ENCODE results near the gene DAB1. TPM values are rescaled to one million over a fixed set of nuclear protein-coding genes. Genes with fewer than 3 reads are reported as not detected.

DAB1 gene
- total and polyA plus RNA-seq, 2 of the 8 experiments (the other 6 are each of a cell fraction or from before 2014, with no cell fraction given), result 4.4 to 11.8 TPM

DNA sequence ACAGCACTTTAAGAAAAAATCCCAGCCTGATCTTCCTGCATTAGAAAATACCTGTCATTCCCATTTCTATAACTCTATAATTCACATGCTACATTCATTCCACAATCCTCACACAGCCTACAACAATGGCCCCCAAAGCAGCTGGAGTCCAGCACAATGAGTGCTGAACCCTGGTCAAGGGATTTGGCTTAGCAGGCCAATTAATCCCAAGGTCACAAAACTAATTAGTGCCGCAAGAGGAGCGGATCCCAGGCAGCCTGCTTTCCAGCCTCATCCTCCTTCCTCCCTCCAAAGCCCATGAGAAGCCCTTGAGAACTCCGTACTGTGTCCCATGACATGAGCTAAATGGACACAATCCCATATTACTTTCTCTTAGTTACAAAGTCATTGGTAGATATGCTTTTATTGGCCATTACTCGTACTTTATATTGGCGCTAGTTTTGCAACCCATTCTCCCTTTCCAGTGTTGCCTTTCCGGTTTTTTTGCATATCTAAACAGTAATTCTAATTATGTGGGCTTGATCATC, 94.8 kb downstream of the DAB1 start (continued):
- TF ChIP-seq, protein P1, sequence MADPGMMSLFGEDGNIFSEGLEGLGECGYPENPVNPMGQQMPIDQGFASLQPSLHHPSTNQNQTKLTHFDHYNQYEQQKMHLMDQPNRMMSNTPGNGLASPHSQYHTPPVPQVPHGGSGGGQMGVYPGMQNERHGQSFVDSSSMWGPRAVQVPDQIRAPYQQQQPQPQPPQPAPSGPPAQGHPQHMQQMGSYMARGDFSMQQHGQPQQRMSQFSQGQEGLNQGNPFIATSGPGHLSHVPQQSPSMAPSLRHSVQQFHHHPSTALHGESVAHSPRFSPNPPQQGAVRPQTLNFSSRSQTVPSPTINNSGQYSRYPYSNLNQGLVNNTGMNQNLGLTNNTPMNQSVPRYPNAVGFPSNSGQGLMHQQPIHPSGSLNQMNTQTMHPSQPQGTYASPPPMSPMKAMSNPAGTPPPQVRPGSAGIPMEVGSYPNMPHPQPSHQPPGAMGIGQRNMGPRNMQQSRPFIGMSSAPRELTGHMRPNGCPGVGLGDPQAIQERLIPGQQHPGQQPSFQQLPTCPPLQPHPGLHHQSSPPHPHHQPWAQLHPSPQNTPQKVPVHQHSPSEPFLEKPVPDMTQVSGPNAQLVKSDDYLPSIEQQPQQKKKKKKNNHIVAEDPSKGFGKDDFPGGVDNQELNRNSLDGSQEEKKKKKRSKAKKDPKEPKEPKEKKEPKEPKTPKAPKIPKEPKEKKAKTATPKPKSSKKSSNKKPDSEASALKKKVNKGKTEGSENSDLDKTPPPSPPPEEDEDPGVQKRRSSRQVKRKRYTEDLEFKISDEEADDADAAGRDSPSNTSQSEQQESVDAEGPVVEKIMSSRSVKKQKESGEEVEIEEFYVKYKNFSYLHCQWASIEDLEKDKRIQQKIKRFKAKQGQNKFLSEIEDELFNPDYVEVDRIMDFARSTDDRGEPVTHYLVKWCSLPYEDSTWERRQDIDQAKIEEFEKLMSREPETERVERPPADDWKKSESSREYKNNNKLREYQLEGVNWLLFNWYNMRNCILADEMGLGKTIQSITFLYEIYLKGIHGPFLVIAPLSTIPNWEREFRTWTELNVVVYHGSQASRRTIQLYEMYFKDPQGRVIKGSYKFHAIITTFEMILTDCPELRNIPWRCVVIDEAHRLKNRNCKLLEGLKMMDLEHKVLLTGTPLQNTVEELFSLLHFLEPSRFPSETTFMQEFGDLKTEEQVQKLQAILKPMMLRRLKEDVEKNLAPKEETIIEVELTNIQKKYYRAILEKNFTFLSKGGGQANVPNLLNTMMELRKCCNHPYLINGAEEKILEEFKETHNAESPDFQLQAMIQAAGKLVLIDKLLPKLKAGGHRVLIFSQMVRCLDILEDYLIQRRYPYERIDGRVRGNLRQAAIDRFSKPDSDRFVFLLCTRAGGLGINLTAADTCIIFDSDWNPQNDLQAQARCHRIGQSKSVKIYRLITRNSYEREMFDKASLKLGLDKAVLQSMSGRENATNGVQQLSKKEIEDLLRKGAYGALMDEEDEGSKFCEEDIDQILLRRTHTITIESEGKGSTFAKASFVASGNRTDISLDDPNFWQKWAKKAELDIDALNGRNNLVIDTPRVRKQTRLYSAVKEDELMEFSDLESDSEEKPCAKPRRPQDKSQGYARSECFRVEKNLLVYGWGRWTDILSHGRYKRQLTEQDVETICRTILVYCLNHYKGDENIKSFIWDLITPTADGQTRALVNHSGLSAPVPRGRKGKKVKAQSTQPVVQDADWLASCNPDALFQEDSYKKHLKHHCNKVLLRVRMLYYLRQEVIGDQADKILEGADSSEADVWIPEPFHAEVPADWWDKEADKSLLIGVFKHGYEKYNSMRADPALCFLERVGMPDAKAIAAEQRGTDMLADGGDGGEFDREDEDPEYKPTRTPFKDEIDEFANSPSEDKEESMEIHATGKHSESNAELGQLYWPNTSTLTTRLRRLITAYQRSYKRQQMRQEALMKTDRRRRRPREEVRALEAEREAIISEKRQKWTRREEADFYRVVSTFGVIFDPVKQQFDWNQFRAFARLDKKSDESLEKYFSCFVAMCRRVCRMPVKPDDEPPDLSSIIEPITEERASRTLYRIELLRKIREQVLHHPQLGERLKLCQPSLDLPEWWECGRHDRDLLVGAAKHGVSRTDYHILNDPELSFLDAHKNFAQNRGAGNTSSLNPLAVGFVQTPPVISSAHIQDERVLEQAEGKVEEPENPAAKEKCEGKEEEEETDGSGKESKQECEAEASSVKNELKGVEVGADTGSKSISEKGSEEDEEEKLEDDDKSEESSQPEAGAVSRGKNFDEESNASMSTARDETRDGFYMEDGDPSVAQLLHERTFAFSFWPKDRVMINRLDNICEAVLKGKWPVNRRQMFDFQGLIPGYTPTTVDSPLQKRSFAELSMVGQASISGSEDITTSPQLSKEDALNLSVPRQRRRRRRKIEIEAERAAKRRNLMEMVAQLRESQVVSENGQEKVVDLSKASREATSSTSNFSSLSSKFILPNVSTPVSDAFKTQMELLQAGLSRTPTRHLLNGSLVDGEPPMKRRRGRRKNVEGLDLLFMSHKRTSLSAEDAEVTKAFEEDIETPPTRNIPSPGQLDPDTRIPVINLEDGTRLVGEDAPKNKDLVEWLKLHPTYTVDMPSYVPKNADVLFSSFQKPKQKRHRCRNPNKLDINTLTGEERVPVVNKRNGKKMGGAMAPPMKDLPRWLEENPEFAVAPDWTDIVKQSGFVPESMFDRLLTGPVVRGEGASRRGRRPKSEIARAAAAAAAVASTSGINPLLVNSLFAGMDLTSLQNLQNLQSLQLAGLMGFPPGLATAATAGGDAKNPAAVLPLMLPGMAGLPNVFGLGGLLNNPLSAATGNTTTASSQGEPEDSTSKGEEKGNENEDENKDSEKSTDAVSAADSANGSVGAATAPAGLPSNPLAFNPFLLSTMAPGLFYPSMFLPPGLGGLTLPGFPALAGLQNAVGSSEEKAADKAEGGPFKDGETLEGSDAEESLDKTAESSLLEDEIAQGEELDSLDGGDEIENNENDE (IDR thresholded peaks at IDR 0.05; ENCODE audit: insufficient replicate concordance, low read length), result no peak
- TF ChIP-seq KDM4A (IDR thresholded peaks at IDR 0.05; ENCODE audit: low read depth, low read length, severe bottlenecking), result no peak
- no peak for TF ChIP-seq EP300 (IDR thresholded peaks at IDR 0.05; ENCODE audit: borderline replicate concordance in 1 of 2, low read depth in 2 of 2, low read length in 2 of 2)
- TF ChIP-seq TAF1 (IDR thresholded peaks at IDR 0.05; ENCODE audit: low read depth, low read length), result no peak
- no peak for TF ChIP-seq YY1 (IDR thresholded peaks at IDR 0.05; ENCODE audit: low read depth, low read length)
- TF ChIP-seq CBX8 (IDR thresholded peaks at IDR 0.05; ENCODE audit: borderline replicate concordance, low read depth, low read length), result no peak
- no peak for TF ChIP-seq TEAD4 (IDR thresholded peaks at IDR 0.05; ENCODE audit: low read depth, low read length)
- no peak for TF ChIP-seq SIX5 (IDR thresholded peaks at IDR 0.05; ENCODE audit: low read depth, low read length)
- no peak for TF ChIP-seq BACH1 (IDR thresholded peaks at IDR 0.05; ENCODE audit: low read length)

Measured in H1 (cell line).